Uterus (tissue), 2 donors: ENCODE data around the gene CACNA1B.

Experiments used
- CTCF ChIP-seq, 4 experiments: fragments of 200-600 bp in 2 of 4; fragments of 450-650 bp in 2 of 4; sonication (generic) in 2 of 4; IDR thresholded peaks; one replicate each; pipeline ENCODE4 v1.5.1; 2016 to 2019; ENCODE audit warnings: antibody characterized with exemption in 4 of 4, mild to moderate bottlenecking in 2 of 4, moderate library complexity in 1 of 4
- POLR2A ChIP-seq, 2 donors: fragments of 450-650 bp; IDR thresholded peaks; one replicate each; pipeline ENCODE4 v1.6.1; 2016; ENCODE audit warnings: antibody characterized with exemption in 2 of 2, mild to moderate bottlenecking in 1 of 2, moderate library complexity in 1 of 2

- TF ChIP-seq CTCF (IDR thresholded peaks at IDR 0.05) (no peak), POLR2A (IDR thresholded peaks at IDR 0.05) (no peak)
Measured at GRCh38 chr9:137960496-137960895, 82.9 kb downstream of the CACNA1B start.
